SK-N-SH (cell line): ENCODE results near the gene TRIM71. TPM values are rescaled to one million over a fixed set of nuclear protein-coding genes. Genes with fewer than 3 reads are reported as not detected.

Source experiments
- CTCF ChIA-PET: fragments of 300-600, 350-600 bp; formaldehyde crosslinking; extraction: SDS; loops from one replicate; lab custom pipeline; 2021; lab: Yijun Ruan, JAX
- POLR2A ChIA-PET: fragments of 350-600 bp; sonication (Branson Sonifier 250); formaldehyde crosslinking; extraction: SDS; loops from one replicate; lab custom pipeline; 2020; ENCODE audit warnings: antibody characterized with exemption, inconsistent platforms; lab: Yijun Ruan, JAX
- DNase-seq: peaks from one replicate; pipeline ENCODE4 v3.0.0; 2012
- H2AFZ ChIP-seq: fragments of 200-600 bp; sonication (generic); 2 replicates; pipeline ENCODE4 v1.8.1; 2016; ENCODE audit warnings: antibody characterized with exemption, mild to moderate bottlenecking, low read depth
- H3F3A ChIP-seq: fragments of 200-600 bp; sonication (generic); replicated peaks from 2 replicates; pipeline ENCODE3; 2016; ENCODE audit warnings: antibody characterized with exemption, mild to moderate bottlenecking; ENCODE audit not compliant: insufficient read depth
- H3K27ac ChIP-seq, 2 experiments: fragments of 200-500 bp in 1 of 2; fragments of 200-600 bp in 1 of 2; sonication (Bioruptor generic) in 1 of 2; sonication (generic), shearing (Covaris generic) in 1 of 2; 2 replicates each; pipeline versions ENCODE4 v1.5.1 to v1.6.1; 2014 to 2016; ENCODE audit warnings: low read depth in 2 of 2, inconsistent platforms in 1 of 2, low read length in 1 of 2, mild to moderate bottlenecking in 1 of 2, mixed read lengths in 1 of 2
- H3K27me3 ChIP-seq: fragments of 200-600 bp; sonication (generic), shearing (Covaris generic); 2 replicates; pipeline ENCODE4 v1.6.1; 2016; ENCODE audit warnings: mixed run types; ENCODE audit not compliant: insufficient read depth
- H3K36me3 ChIP-seq, 2 experiments: fragments of 200-500 bp in 1 of 2; fragments of 200-600 bp in 1 of 2; sonication (Bioruptor generic) in 1 of 2; sonication (generic) in 1 of 2; replicated peaks in 1 of 2; 2 replicates each; pipeline versions ENCODE3 to v1.5.1; 2014 to 2016; ENCODE audit warnings: low read length in 1 of 2, mild to moderate bottlenecking in 1 of 2; ENCODE audit not compliant: insufficient read depth in 2 of 2, control insufficient read depth in 1 of 2
- H3K4me1 ChIP-seq, 2 experiments: fragments of 200-500 bp in 1 of 2; fragments of 200-600 bp in 1 of 2; sonication (Bioruptor generic) in 1 of 2; sonication (generic), shearing (Covaris generic) in 1 of 2; 2 replicates each; pipeline versions ENCODE4 v1.5.1 to v1.6.1; 2014 to 2016; ENCODE audit warnings: low read depth in 1 of 2, low read length in 1 of 2, mixed run types in 1 of 2; ENCODE audit not compliant: insufficient read depth in 2 of 2, control insufficient read depth in 1 of 2
- H3K4me2 ChIP-seq: fragments of 200-600 bp; sonication (generic), shearing (Covaris generic); 2 replicates; pipeline ENCODE4 v1.6.1; 2017; ENCODE audit warnings: mixed run types
- H3K4me3 ChIP-seq, 2 experiments: fragments of 200-500 bp in 1 of 2; fragments of 200-600 bp in 1 of 2; sonication (Bioruptor generic) in 1 of 2; sonication (generic), shearing (Covaris generic) in 1 of 2; 2 replicates each; pipeline versions ENCODE4 v1.5.1 to v1.8.1; 2014 to 2016; ENCODE audit warnings: low read depth in 2 of 2, inconsistent platforms in 1 of 2, low read length in 1 of 2, mild to moderate bottlenecking in 1 of 2, mixed read lengths in 1 of 2, moderate library complexity in 1 of 2
- H3K79me2 ChIP-seq: fragments of 200-600 bp; sonication (generic); 2 replicates; pipeline ENCODE4 v1.8.1; 2017; ENCODE audit warnings: mild to moderate bottlenecking; ENCODE audit not compliant: insufficient read depth
- H3K9ac ChIP-seq: fragments of 200-600 bp; sonication (generic); 2 replicates; pipeline ENCODE4 v1.6.1; 2017; ENCODE audit warnings: mixed run types
- H3K9me2 ChIP-seq: fragments of 200-600 bp; sonication (generic); 2 replicates; pipeline ENCODE4 v1.6.1; 2017; ENCODE audit warnings: mixed run types
- H3K9me3 ChIP-seq: fragments of 200-600 bp; sonication (generic); 2 replicates; pipeline ENCODE4 v1.6.1; 2017; ENCODE audit warnings: mixed run types, mild to moderate bottlenecking, moderate library complexity
- H4K20me1 ChIP-seq: fragments of 200-600 bp; sonication (generic); 2 replicates; pipeline ENCODE4 v1.6.1; 2017; ENCODE audit warnings: mild to moderate bottlenecking, mixed run types; ENCODE audit not compliant: insufficient read depth
- EP300 ChIP-seq, 2 experiments: IDR thresholded peaks; 2 replicates each; pipeline versions ENCODE4 v1.4.0 to v1.6.1; 2012; ENCODE audit warnings: borderline replicate concordance in 1 of 2, low read depth in 1 of 2, low read length in 1 of 2
- EZH2phosphoT487 ChIP-seq: fragments of 200-600 bp; sonication (generic); IDR thresholded peaks from 2 replicates; pipeline ENCODE4 v1.6.1; 2017; ENCODE audit warnings: low read depth, mixed run types, mild to moderate bottlenecking, antibody characterized with exemption, moderate library complexity, borderline replicate concordance
- FOXM1 ChIP-seq: IDR thresholded peaks from 2 replicates; pipeline ENCODE4 v1.4.0; 2012; ENCODE audit warnings: low read depth, mild to moderate bottlenecking
- GATA2 ChIP-seq: sonication (generic); formaldehyde crosslinking; IDR thresholded peaks from 2 replicates; pipeline ENCODE4 v1.5.0; 2020; ENCODE audit warnings: mild to moderate bottlenecking, missing genetic modification reagents
- JUND ChIP-seq: IDR thresholded peaks from 2 replicates; pipeline ENCODE4 v1.4.0; 2012
- MEF2A ChIP-seq: IDR thresholded peaks from 2 replicates; pipeline ENCODE4 v1.4.0; 2012; ENCODE audit warnings: low read depth, borderline replicate concordance
- MXI1 ChIP-seq: IDR thresholded peaks from 2 replicates; pipeline ENCODE4 v1.6.1; 2012; ENCODE audit warnings: mild to moderate bottlenecking, low read depth, low read length, improper control_type of control experiment
- NFIC ChIP-seq: IDR thresholded peaks from 2 replicates; pipeline ENCODE4 v1.4.0; 2012; ENCODE audit warnings: borderline replicate concordance
- RAD21 ChIP-seq: IDR thresholded peaks from 2 replicates; pipeline ENCODE4 v1.6.1; 2012; ENCODE audit warnings: mild to moderate bottlenecking, low read length
- RCOR1 ChIP-seq: fragments of 150-350 bp; IDR thresholded peaks from 2 replicates; pipeline ENCODE4 v1.6.1; 2017; ENCODE audit warnings: antibody characterized with exemption, low read length
- SIN3A ChIP-seq: IDR thresholded peaks from 2 replicates; pipeline ENCODE4 v1.6.1; 2012; ENCODE audit warnings: low read depth, mild to moderate bottlenecking, low read length, moderate library complexity, borderline replicate concordance
- TEAD4 ChIP-seq: IDR thresholded peaks from 2 replicates; pipeline ENCODE4 v1.4.0; 2012; ENCODE audit warnings: mild to moderate bottlenecking, borderline replicate concordance; ENCODE audit not compliant: insufficient read depth
- WGBS: methylation state at CpG from one replicate; pipeline ENCODE4 v1.1.6; 2017; ENCODE audit warnings: low lambda C conversion rate; 5-methylcytosine and 5-hydroxymethylcytosine counted together
- polyA plus RNA-seq, 3 experiments: library from polyadenylated mRNA; depleted of rRNA; stranded (reverse); fragments of >200 nt; gene quantifications; 2 replicates each; pipeline ENCODE4 v1.2.3, GENCODE V29; 2012
- TF ChIP-seq, protein P1 (sequence below): IDR thresholded peaks from 2 replicates; pipeline ENCODE4; 2012
- TF ChIP-seq, protein P2 (sequence below): fragments of 150-350 bp; IDR thresholded peaks from 2 replicates; pipeline ENCODE4 v1.6.1; 2017; ENCODE audit warnings: antibody characterized with exemption, low read length, low read depth, borderline replicate concordance
- TF ChIP-seq, protein P3 (sequence below): IDR thresholded peaks from 2 replicates; pipeline ENCODE4 v1.4.0; 2012; ENCODE audit warnings: low read depth, borderline replicate concordance
- TF ChIP-seq, protein P4 (sequence below): fragments of 200-600 bp; sonication (generic); IDR thresholded peaks from 2 replicates; pipeline ENCODE4 v1.6.1; 2017; ENCODE audit warnings: antibody characterized with exemption, mild to moderate bottlenecking, moderate library complexity

Gene TRIM71
- polyA plus RNA-seq, 1 of the 3 experiments (the other 2 are of a cell fraction) = not detected

DNA sequence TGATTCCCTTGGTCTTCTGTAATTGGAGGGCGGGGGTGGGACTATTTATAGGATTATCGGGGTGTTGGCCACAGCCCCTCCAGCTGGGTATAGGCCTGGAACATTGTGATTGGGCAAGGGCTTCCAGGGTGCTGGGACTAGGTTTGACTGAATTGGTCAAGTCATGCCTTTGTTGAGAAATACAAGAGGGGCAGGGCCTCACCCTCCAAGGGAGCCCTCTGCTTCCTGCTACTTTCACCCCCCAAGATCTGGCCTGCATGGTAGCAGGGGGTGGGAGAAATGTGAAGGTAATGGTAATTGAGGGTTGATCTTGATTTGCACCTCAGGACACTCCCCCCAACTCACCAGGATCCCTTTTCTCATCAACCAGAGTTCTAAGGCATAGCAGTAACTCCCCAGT, 25.2 kb downstream of the TRIM71 start:
- no peaks in the 10 kb centered on the region for H4K20me1 ChIP-seq
- WGBS = 51% methylated on average over 2 of the region's 2 CpGs
- no peak overlapping the region for H2AFZ ChIP-seq
- POLR2A ChIA-PET = no interaction called here
- TF ChIP-seq TEAD4 = no peak
- no peak for TF ChIP-seq SIN3A
- no peak for TF ChIP-seq MXI1
- no peak for TF ChIP-seq NFIC
- TF ChIP-seq, protein P1, sequence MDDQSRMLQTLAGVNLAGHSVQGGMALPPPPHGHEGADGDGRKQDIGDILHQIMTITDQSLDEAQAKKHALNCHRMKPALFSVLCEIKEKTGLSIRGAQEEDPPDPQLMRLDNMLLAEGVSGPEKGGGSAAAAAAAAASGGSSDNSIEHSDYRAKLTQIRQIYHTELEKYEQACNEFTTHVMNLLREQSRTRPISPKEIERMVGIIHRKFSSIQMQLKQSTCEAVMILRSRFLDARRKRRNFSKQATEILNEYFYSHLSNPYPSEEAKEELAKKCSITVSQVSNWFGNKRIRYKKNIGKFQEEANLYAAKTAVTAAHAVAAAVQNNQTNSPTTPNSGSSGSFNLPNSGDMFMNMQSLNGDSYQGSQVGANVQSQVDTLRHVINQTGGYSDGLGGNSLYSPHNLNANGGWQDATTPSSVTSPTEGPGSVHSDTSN = no peak
- TF ChIP-seq, protein P2, sequence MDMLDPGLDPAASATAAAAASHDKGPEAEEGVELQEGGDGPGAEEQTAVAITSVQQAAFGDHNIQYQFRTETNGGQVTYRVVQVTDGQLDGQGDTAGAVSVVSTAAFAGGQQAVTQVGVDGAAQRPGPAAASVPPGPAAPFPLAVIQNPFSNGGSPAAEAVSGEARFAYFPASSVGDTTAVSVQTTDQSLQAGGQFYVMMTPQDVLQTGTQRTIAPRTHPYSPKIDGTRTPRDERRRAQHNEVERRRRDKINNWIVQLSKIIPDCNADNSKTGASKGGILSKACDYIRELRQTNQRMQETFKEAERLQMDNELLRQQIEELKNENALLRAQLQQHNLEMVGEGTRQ = no peak
- TF ChIP-seq, protein P3, sequence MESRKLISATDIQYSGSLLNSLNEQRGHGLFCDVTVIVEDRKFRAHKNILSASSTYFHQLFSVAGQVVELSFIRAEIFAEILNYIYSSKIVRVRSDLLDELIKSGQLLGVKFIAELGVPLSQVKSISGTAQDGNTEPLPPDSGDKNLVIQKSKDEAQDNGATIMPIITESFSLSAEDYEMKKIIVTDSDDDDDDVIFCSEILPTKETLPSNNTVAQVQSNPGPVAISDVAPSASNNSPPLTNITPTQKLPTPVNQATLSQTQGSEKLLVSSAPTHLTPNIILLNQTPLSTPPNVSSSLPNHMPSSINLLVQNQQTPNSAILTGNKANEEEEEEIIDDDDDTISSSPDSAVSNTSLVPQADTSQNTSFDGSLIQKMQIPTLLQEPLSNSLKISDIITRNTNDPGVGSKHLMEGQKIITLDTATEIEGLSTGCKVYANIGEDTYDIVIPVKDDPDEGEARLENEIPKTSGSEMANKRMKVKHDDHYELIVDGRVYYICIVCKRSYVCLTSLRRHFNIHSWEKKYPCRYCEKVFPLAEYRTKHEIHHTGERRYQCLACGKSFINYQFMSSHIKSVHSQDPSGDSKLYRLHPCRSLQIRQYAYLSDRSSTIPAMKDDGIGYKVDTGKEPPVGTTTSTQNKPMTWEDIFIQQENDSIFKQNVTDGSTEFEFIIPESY = no peak
- TF ChIP-seq, all 33 proteins: peak for 0
- Histone ChIP-seq H3K27me3 (no peaks in the 10 kb centered on the region), H3K27ac (no peak overlapping the region), H3K4me2 (no peak overlapping the region), H3K9ac (no peak overlapping the region), H3K9me2 (no peaks in the 10 kb centered on the region), H3K36me3 (no peaks in the 10 kb centered on the region), H3K4me1 (peaks cover 0 to 11% of the 10 kb centered on the region in 2 experiments; a peak in 2 of 4 replicates), H3F3A (no peaks in the 10 kb centered on the region), H3K9me3 (no peaks in the 10 kb centered on the region), H3K79me2 (no peaks in the 10 kb centered on the region), H3K4me3 (no peak overlapping the region)
- DNase-seq = no peak
- CTCF ChIA-PET = no interaction called here

DNA sequence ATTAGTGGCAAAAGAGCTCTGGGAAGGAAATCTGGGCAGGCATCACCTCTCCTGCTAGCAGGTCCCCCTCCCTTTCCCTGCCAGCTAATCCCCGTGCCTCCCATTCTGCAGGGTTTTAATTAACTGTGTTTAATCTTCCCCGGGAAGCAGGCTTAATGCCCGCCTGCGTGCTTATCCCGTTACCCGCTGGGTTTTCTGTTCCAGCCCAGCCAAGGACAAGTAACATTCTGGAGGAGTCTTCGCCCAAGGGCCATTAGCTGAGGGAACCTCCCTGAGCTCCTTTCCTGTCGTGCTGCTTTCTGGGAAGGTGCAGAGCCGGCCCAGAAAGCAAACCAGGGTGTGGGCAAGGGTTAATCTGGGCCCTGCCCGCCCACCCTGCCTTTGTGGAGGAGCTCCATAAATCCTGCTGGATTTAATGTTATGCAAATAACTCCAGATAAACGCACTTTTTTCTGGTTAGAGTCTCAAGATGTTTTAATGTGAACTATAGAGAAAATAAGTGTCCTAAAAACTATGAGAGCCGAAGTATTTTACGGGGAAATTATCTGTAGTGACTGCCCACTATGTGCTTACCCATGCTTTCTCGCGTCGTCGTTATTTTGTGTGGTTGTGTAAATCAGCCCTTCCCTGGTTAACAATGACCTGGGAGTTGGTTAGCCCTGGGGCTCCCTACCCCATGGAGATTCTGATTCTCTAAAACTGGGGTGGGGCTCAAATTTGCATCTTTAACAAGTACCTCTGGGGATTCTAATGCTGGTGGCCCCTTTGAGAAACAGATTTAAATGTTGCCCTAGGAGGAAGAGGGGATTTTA, 25.9 kb downstream of the TRIM71 start:
- ChIA-PET CTCF (interaction anchor here (0.6 kb wide), 1 partner anchor 491 kb away, joined by 3 read pairs; no protein-coding TSS in a partner anchor), POLR2A (no interaction called here)
- TF ChIP-seq RCOR1 = no peak
- no peak for TF ChIP-seq JUND
- TF ChIP-seq, protein P3 = no peak
- no peak for TF ChIP-seq EZH2phosphoT487
- TF ChIP-seq, protein P4, sequence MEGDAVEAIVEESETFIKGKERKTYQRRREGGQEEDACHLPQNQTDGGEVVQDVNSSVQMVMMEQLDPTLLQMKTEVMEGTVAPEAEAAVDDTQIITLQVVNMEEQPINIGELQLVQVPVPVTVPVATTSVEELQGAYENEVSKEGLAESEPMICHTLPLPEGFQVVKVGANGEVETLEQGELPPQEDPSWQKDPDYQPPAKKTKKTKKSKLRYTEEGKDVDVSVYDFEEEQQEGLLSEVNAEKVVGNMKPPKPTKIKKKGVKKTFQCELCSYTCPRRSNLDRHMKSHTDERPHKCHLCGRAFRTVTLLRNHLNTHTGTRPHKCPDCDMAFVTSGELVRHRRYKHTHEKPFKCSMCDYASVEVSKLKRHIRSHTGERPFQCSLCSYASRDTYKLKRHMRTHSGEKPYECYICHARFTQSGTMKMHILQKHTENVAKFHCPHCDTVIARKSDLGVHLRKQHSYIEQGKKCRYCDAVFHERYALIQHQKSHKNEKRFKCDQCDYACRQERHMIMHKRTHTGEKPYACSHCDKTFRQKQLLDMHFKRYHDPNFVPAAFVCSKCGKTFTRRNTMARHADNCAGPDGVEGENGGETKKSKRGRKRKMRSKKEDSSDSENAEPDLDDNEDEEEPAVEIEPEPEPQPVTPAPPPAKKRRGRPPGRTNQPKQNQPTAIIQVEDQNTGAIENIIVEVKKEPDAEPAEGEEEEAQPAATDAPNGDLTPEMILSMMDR = no peak
- no peak for TF ChIP-seq FOXM1
- TF ChIP-seq, protein P1 = no peak
- no peak for TF ChIP-seq MEF2A
- no peak for TF ChIP-seq RAD21
- no peak for TF ChIP-seq EP300 (IDR thresholded peaks at IDR 0.05; ENCODE audit: borderline replicate concordance in 1 of 2, low read depth in 1 of 2, low read length in 1 of 2)
- TF ChIP-seq GATA2 (CRISPR knock-in tag) = no peak

More for the DNA sequence above, 25.9 kb downstream of the TRIM71 start:
- H3K79me2 ChIP-seq = no peaks in the 10 kb centered on the region
- WGBS = 82% methylated on average over 17 of the region's 17 CpGs
- H3K27me3 ChIP-seq = no peaks in the 10 kb centered on the region
- H3K4me1 ChIP-seq = peaks cover 0 to 11% of the 10 kb centered on the region in 2 experiments; a peak in 2 of 4 replicates
- DNase-seq = no peak
- H3K27ac ChIP-seq = no peak overlapping the region
- no peaks in the 10 kb centered on the region for H3K9me2 ChIP-seq
- H3K36me3 ChIP-seq = no peaks in the 10 kb centered on the region
- no peak overlapping the region for H2AFZ ChIP-seq
- no peaks in the 10 kb centered on the region for H4K20me1 ChIP-seq
- no peak overlapping the region for H3K4me3 ChIP-seq
- no peaks in the 10 kb centered on the region for H3F3A ChIP-seq
- H3K9me3 ChIP-seq = no peaks in the 10 kb centered on the region
- no peak overlapping the region for H3K9ac ChIP-seq
- no peak overlapping the region for H3K4me2 ChIP-seq
